Stomach (tissue), 9 donors: ENCODE data around the gene SKP1. TPM values are rescaled to one million over a fixed set of nuclear protein-coding genes. Genes with fewer than 3 reads are reported as not detected.

ENCODE experiments used
- DNase-seq, 2 donors: peaks; one replicate each; pipeline versions ENCODE4 v3.0.0 to v3.0.0-alpha.2; 2013 to 2019
- H3K27ac ChIP-seq, 5 donors: fragments of 200-600 bp in 4 of 5; sonication (generic) in 4 of 5; one replicate each; pipeline ENCODE4 v1.5.1; 2013 to 2019; ENCODE audit warnings: mild to moderate bottlenecking in 1 of 5, moderate library complexity in 1 of 5
- H3K27me3 ChIP-seq, 3 donors: fragments of 200-600 bp; sonication (generic); one replicate each; pipeline ENCODE4 v1.5.1; 2017 to 2019; ENCODE audit warnings: mixed run types in 1 of 3
- H3K36me3 ChIP-seq, 4 donors: fragments of 200-600 bp; sonication (generic); 1 replicate in 3 of 4; 2 replicates in 1 of 4; pipeline ENCODE4 v1.5.1; 2016 to 2019
- H3K4me1 ChIP-seq, 4 donors: fragments of 200-600 bp; sonication (generic); one replicate each; pipeline ENCODE4 v1.5.1; 2016 to 2019
- H3K4me3 ChIP-seq, 4 donors: fragments of 200-600 bp; sonication (generic) in 3 of 4; one replicate each; pipeline ENCODE4 v1.5.1; 2016 to 2019; ENCODE audit warnings: mild to moderate bottlenecking in 1 of 4
- H3K9me3 ChIP-seq, 4 donors: fragments of 200-600 bp; sonication (generic); one replicate each; pipeline ENCODE4 v1.5.1; 2016 to 2019
- EP300 ChIP-seq: sonication (generic); formaldehyde crosslinking; IDR thresholded peaks from one replicate; pipeline ENCODE4 v1.6.1; 2017; ENCODE audit warnings: antibody characterized with exemption
- POLR2A ChIP-seq, 4 donors: fragments of 450-650 bp; IDR thresholded peaks; one replicate each; pipeline ENCODE4 v1.6.1; 2016; ENCODE audit warnings: antibody characterized with exemption in 4 of 4, control low read depth in 2 of 4, mild to moderate bottlenecking in 1 of 4, moderate library complexity in 1 of 4
- POLR2AphosphoS5 ChIP-seq, 3 donors: sonication (generic); formaldehyde crosslinking; IDR thresholded peaks; one replicate each; pipeline ENCODE4 v1.6.1; 2016; ENCODE audit warnings: antibody characterized with exemption in 3 of 3
- WGBS, 5 donors: extraction: QIAGEN DNeasy Blood & Tissue Kit in 3 of 5; methylation state at CpG; one replicate each; pipeline versions ENCODE4 v1.1.5 to v1.1.7; 2013 to 2018; 5-methylcytosine and 5-hydroxymethylcytosine counted together
- intact Hi-C: fragments of 100-400 bp; cut with DNase I; formaldehyde crosslinking; loops from one replicate; pipeline ENCODE4 v1.15.1; 2023; ENCODE audit warnings: low total_unique reads
- polyA plus RNA-seq, 3 donors: library from polyadenylated mRNA; stranded (reverse); fragments of 200-250 nt; gene quantifications; one replicate each; pipeline ENCODE4 v1.2.3, GENCODE V29; 2013
- total RNA-seq, 5 donors: library from RNA; depleted of rRNA; stranded (reverse); fragments of >200 nt; gene quantifications; one replicate each; pipeline versions ENCODE4 v1.1.0 to v1.2.3, GENCODE V29; 2014 to 2016
- TF ChIP-seq, protein P1 (sequence below), 7 experiments: fragments of 450-650 bp in 4 of 7; fragments of 200-600 bp in 3 of 7; sonication (generic) in 3 of 7; IDR thresholded peaks; one replicate each; pipeline ENCODE4 v1.5.1; 2016 to 2019; ENCODE audit warnings: antibody characterized with exemption in 7 of 7, control low read depth in 2 of 7, mild to moderate bottlenecking in 1 of 7
- donor health status: healthy with polysubstance abuse.
- donor health status: Bipolar disorder and iron deficiency.
- donor health status: healthy.

The SKP1 gene
- total and polyA plus RNA-seq, 8 donors = 18.1 to 590 (median 162) TPM

DNA sequence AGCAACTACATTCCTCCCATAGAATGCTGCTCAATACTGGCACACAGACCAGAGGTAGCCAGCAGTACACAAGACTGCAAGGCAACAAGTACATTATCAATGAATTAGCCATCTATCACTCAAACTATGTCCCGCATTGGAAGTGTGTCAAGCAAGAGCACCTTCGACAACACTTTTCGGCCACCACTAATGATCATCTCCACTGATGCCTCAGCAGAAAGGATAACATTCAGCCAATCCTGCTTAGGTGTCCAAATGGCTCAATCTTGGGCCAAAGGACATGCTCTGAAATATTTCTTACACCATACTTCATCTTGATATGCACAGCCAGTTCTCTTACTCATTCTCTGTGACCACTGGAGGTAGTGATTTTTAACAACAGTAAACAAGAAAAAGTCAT, 25.0 kb downstream of the SKP1 start:
- peaks cover 7 to 66% (median 35%) of the 10 kb centered on the region in 4 donors for H3K4me1 ChIP-seq
- WGBS, 5 donors = 90 to 98% (median 97%) methylated on average over 3 of the region's 3 CpGs
- no peak for TF ChIP-seq POLR2AphosphoS5 (IDR thresholded peaks at IDR 0.05)
- TF ChIP-seq, protein P1, sequence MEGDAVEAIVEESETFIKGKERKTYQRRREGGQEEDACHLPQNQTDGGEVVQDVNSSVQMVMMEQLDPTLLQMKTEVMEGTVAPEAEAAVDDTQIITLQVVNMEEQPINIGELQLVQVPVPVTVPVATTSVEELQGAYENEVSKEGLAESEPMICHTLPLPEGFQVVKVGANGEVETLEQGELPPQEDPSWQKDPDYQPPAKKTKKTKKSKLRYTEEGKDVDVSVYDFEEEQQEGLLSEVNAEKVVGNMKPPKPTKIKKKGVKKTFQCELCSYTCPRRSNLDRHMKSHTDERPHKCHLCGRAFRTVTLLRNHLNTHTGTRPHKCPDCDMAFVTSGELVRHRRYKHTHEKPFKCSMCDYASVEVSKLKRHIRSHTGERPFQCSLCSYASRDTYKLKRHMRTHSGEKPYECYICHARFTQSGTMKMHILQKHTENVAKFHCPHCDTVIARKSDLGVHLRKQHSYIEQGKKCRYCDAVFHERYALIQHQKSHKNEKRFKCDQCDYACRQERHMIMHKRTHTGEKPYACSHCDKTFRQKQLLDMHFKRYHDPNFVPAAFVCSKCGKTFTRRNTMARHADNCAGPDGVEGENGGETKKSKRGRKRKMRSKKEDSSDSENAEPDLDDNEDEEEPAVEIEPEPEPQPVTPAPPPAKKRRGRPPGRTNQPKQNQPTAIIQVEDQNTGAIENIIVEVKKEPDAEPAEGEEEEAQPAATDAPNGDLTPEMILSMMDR (IDR thresholded peaks at IDR 0.05) = no peak
- TF ChIP-seq POLR2A (IDR thresholded peaks at IDR 0.05) = no peak
- no peak for TF ChIP-seq EP300
- H3K27ac ChIP-seq = peak overlapping the region in 2 of 5 donors; percentile 9 to 24
- intact Hi-C loops = no loop called here
- no peaks in the 10 kb centered on the region for H3K27me3 ChIP-seq
- peaks cover 51 to 94% (median 92%) of the 10 kb centered on the region in 4 donors for H3K36me3 ChIP-seq
- DNase-seq = no peak
- no peak overlapping the region for H3K4me3 ChIP-seq
- H3K9me3 ChIP-seq = no peaks in the 10 kb centered on the region

- DNase-seq = peak; percentile 30 to 63
- intact Hi-C loops = no loop called here
- 26 to 49% (median 41%) methylated on average over 4 of the region's 4 CpGs for WGBS, 5 donors
- no peak overlapping the region for H3K4me3 ChIP-seq
- H3K4me1 ChIP-seq = peaks cover 7 to 75% (median 52%) of the 10 kb centered on the region in 4 donors
- peak overlapping the region; percentile 24 to 58 (median 47) for H3K27ac ChIP-seq
- TF ChIP-seq EP300 (no peak), POLR2AphosphoS5 (IDR thresholded peaks at IDR 0.05) (peak in 1 of 3 donors; percentile 39)
- H3K36me3 ChIP-seq = peaks cover 37 to 94% (median 92%) of the 10 kb centered on the region in 4 donors
- no peaks in the 10 kb centered on the region for H3K9me3 ChIP-seq
- no peaks in the 10 kb centered on the region for H3K27me3 ChIP-seq
Measured at GRCh38 chr5:134149571-134150303, 27.0 kb downstream of the SKP1 start.

- Histone ChIP-seq H3K36me3 (peaks cover 39 to 97% (median 92%) of the 10 kb centered on the region in 4 donors), H3K27ac (peak overlapping the region; percentile 8 to 58 (median 21)), H3K4me3 (no peak overlapping the region), H3K27me3 (no peaks in the 10 kb centered on the region), H3K9me3 (no peaks in the 10 kb centered on the region), H3K4me1 (peaks cover 7 to 75% (median 52%) of the 10 kb centered on the region in 4 donors)
- TF ChIP-seq EP300 (no peak), POLR2AphosphoS5 (IDR thresholded peaks at IDR 0.05) (no peak), POLR2A (IDR thresholded peaks at IDR 0.05) (no peak)
- TF ChIP-seq, protein P1 (IDR thresholded peaks at IDR 0.05) = no peak
- WGBS, 5 donors = 71 to 81% (median 79%) methylated on average over 6 of the region's 6 CpGs
- no peak for DNase-seq
- intact Hi-C loops = no loop called here
Measured at GRCh38 chr5:134148986-134149539, 27.7 kb downstream of the SKP1 start.

- peaks cover 36 to 97% (median 92%) of the 10 kb centered on the region in 4 donors for H3K36me3 ChIP-seq
- intact Hi-C loops = no loop called here
- 32 to 61% (median 54%) methylated on average over 2 of the region's 2 CpGs for WGBS, 5 donors
Measured at GRCh38 chr5:134148316-134148715, 28.4 kb downstream of the SKP1 start.

More at GRCh38 chr5:134148316-134148715, 28.4 kb downstream of the SKP1 start:
- Histone ChIP-seq H3K4me3 (no peak overlapping the region), H3K4me1 (peaks cover 7 to 75% (median 52%) of the 10 kb centered on the region in 4 donors), H3K27me3 (no peaks in the 10 kb centered on the region), H3K27ac (no peak overlapping the region), H3K9me3 (no peaks in the 10 kb centered on the region)
- peak in 1 of 2 donors; percentile 21 for DNase-seq
- TF ChIP-seq POLR2AphosphoS5 (IDR thresholded peaks at IDR 0.05) (no peak), POLR2A (IDR thresholded peaks at IDR 0.05) (no peak), EP300 (no peak)
- TF ChIP-seq, protein P1 (IDR thresholded peaks at IDR 0.05) = no peak
